Stimulated activated CD8-positive, alpha-beta memory T cell treated with anti-CD3 and anti-CD28 coated beads, Interleukin-2, amount 100 ng/mL, for 1 hour (primary cell): Measurements from ENCODE around the gene NUP153.
A peak's percentile ranks its signal among the peaks of the same experiment; 100 is the strongest.
"Not testable (repeated sequence)": the region's sequence is repeated elsewhere in the genome, so short reads cannot be mapped to it uniquely, and the experiment has no call there.

Experiments
- DNase-seq, 2 donors: peaks; one replicate each; pipeline ENCODE4 v3.0.0-alpha.2; 2020; ENCODE audit warnings: low read depth in 2 of 2

The NUP153 gene

GRCh38 chr6:17714177-17714576 lies 7.5 kb upstream of the NUP153 start:
- no peak for DNase-seq

DNA sequence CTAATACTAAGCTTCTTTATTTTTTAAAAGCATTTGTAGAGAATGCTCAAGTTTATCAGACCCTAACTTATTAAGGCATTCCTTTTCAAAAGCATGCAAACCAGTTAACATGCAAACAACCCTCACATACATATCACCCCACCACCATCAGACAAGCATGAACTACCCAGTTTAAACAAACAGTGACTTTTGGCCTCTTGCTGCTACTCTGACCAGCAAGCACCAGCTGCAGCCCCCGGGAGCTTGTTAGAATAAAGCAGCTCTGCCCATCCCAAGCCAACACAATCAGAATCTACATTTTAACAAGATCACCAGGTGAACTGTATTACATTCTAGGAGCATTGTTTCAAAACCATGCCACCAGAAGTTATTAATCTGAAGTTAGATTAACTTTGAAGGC lies 5.9 kb upstream of the NUP153 start:
- no peak for DNase-seq

DNA sequence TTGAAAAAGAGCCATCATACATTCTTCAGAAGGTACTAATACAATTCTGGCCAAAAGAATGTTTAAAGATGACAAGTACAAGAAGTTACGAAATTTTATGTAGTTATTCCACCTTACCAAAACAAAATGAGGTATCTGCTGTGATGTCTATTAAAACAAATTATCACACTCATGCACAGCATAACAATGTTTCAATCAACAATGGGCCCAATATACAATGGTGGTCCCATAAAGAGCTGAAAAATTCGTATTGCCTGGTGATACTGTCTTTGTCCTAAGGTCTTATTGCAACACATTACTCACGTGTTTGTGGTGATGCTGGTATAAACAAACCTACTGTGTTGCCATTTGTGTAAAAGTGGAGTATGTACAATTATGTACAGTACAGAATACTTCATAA lies 3.6 kb upstream of the NUP153 start:
- DNase-seq = no peak

DNA sequence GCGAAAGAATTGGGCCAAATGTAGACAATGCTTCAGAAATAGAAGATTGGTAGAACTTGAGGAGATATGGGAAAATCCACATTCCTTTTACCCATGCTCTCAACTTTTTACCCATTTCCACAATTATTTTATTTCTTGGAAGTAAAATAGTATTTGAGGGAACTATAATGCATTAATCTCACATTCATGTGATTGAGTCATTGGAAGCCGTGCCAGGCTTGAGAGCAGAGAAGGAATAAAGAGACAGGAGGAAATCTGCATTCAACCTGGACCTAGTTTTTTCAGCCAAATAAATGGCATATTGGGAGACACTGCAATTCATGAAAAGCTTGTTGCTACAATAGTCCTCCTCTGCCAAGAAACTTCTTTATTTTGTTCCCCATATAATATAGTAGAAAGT lies 2.8 kb upstream of the NUP153 start:
- DNase-seq = no peak

GRCh38 chr6:17708035-17708434 lies 1.3 kb upstream of the NUP153 start:
- not testable (repeated sequence) for DNase-seq

DNA sequence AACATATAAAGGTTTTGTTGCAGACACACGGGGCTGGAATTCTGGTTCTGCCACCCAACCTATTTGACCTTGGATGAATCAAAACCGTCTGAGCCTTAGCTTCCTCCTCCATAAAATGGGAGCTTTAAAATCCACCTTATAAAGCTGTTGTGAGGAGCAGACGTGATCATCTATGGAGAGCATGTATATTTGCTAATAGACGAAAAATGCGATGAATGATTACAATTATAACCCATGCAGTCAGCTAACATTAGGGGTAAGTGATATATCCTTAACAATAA lies 586 bp upstream of the NUP153 start:
- DNase-seq = no peak

DNA sequence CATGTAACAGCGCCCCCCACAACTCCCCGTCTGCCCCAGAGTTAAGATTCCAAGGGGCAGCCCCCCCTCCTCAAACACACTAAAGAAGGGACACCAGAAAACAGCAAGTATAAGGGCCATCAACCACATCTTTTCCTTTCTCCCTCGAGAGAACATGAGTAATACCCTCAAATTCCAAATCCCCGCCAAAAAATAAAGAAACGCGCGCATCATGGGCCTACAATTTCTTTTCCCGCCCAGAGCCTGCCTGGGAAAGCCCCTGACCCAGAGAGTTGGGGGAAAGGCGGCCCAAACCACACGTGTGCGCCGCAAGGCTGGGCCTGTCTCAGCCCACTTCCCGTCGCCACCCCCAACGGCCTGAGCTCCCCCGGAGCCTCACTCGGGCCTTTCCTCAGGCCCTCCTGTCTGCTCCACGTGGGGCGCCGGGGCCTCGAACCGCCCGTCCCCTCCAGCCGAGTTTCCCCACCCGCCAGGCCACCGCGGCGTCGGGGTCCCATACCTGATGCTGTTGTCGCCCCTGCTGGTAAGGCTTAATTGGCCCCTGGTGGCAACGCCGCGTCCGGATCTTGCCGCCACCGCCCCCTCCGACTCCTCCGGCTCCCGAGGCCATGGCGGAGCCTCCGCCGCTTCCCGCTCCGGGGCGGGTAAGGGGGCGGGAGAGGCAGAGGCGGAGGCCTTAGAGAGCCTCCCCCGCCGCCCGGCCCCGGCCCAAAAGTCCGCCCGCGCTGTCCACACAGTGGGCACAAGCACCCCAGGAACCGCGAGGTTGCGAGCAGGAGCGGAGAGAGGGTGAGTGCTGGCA lies 746 bp downstream of the NUP153 start:
- peak; percentile 63 to 72 for DNase-seq

DNA sequence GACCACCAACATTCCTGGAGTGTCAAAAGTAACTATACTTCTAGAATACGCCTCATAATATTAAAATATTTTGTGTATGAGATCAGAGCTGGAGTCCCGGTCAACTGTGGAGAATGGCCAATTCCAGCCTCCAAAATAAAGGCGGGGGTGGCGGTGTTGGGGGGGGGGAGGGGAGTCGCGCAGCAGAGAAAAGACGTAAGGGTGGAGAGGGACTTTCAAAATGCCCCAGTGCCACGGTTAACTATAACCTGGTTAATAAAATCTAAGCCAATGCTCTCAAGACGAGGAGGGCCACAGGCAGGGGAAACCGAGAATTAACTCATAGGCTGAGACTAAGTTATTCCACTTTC lies 1.3 kb downstream of the NUP153 start:
- no peak for DNase-seq

DNA sequence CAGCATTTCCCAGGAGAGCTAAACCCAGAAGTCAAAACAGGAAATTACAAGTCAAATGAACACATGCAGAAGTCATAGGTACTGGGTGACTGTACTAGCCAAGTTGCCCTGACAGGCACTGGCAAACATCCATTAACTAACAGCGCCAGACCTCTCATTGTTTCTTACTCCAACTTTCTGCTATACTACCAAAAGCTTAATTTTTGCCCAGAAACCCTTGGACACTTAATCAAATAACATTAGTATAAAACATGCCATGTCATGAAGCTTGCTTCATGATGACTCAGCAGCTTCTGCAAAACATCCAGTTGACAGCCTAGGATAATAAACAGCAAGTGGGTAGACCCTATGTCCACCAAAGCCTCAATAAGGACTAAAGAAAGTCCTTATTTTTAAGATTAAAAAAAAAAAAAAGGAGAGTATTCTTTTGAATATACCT lies 3.5 kb downstream of the NUP153 start:
- no peak for DNase-seq

GRCh38 chr6:17700421-17701416 lies 6.0 kb downstream of the NUP153 start:
- DNase-seq = no peak

- no peak for DNase-seq
Observed at GRCh38 chr6:17691925-17692538, 14.7 kb downstream of the NUP153 start.

DNA sequence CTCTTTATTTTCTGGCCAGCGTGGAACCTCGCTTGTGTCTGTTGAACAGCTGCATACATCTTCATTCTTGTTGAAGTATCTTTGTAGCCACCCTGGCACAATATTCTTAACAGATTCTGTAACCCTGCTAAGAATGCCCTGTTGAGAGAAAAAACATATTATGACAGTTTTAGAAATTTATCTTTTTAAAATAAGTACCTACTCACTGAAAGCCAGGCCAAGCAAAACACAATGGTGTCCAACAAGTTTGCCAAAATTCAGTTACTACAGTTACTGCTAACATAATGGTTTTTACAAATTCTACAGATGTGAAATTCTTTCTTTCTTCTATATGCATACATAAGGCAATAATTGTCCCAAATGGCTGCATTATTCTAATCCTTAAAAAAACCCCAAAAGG lies 18.2 kb downstream of the NUP153 start:
- no peak for DNase-seq

DNA sequence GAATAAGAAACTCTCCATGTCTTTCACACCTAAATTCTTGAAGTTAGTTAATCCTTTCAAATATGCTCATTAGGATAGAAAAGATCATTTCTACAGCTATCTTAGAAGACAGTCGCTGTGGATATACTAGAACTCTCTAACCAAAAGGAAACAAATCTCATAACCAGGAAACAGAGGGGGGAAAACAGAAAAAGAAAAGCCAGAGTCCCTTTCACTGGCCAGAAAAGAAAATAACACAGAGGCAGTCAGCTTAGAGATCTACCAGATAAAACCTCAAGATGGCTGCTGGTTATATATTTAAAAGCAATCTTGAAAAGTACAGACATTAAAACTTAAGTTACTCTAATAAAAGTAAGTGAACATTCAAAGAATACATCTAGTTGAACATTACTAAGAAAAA lies 19.6 kb downstream of the NUP153 start:
- no peak for DNase-seq

DNA sequence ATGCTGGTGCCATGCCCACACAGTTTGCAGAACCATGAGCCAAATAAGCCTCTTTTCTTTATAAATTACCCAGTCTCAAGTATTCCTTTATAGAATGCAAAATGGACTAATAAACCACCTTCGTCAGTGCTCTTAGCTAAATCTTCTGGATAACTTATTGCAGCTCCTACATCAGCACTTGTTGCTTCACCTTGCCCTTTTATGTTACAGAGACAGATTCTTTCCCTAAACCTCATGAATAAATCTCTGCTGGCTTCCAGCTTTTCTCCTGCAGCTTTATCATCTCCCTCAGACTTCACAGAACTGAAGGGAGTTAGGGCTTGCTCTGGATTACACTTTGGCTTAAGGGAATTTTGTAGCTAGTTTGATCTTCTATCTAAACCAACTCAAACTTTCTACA lies 22.6 kb downstream of the NUP153 start:
- no peak for DNase-seq

DNA sequence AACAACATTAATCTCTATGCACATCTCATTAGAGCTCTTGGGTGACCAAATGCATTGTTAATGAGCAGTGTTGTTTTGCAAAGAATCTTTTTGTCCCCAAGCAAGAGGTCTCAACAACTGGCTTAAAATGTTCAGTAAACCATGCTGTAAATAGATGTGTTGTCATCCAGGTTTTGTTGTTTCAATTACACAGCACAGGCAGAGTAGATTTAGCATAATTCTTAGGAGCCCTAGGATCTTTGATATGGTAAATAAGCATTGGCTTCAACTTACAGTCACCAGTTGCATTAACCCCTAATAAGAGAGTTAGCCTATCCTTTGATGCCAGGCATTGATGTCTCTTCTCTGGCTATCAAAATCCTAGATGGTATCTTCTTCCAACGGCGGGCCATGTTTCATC lies 23.3 kb downstream of the NUP153 start:
- DNase-seq = no peak

DNA sequence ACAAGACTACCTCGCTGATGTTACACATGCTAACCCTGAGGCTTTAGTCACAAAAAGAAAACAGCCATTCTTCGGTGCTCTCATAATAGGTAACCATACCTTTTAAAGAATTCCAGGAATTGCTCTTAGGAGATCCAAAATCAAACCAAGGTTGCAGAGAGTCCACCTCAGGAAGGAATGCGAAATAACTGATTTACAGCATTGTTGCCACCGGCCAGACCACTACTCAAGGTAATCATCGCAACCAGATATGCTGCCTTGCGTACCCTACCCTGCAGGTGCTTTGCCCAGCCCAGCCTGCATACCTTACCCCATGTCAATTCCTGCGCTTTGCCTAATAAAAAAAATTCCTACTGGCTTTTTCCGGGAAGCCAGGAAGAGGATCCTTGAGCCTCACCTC lies 27.0 kb downstream of the NUP153 start:
- no peak for DNase-seq

DNA sequence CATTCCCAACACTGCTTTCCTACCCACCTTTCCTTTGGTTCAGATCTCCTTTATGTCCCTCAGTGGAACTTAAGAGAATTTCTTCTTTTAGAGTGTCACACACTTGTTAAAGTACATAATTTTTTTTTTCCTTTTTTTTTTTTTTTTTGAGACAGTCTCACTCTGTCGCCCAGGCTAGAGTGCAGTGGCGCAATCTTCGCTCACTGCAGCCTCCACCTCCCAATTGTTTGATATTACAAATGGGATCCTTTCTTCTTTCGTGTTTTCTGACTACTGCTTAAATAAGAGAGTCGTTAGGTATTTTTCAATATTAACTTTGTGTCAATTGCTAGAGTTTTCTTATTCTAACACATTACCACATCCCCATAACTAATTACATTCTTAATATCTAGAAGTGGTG lies 29.1 kb downstream of the NUP153 start:
- DNase-seq = no peak

- no peak for DNase-seq
Observed at GRCh38 chr6:17673543-17674254, 33.0 kb downstream of the NUP153 start.

- DNase-seq = no peak
Observed at GRCh38 chr6:17672064-17672718, 34.5 kb downstream of the NUP153 start.

- DNase-seq = no peak
Observed at GRCh38 chr6:17666646-17667045, 40.1 kb downstream of the NUP153 start.

- DNase-seq = no peak
Observed at GRCh38 chr6:17665132-17665531, 41.6 kb downstream of the NUP153 start.

DNA sequence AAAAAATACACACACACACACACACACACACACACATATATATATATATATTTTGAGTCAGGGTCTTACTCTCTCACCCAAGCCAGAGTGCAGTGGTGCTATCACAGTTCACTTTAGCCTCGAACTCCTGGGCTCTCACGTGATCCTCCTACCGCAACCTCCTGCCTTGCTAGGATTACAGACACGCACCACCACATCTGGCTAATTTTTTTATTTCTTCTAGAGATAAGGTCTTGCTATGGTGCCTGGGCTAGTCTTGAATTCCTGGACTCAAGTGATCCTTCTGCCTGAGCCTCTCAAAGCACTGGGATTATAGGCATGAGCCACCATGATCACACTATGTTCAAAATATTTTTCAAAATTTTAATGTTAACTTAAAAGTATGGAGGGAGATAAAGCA lies 43.5 kb downstream of the NUP153 start:
- no peak for DNase-seq
